COLO668 (cell line): ENCODE data around the gene PASK.

Experiments
- DNase-seq: peaks from one replicate; lab custom pipeline; 2025; ENCODE audit not compliant: unreplicated experiment; lab: John Stamatoyannopoulos, UW

PASK gene

GRCh38 chr2:241128266-241128665, 21.0 kb downstream of the PASK start:
- no peak for DNase-seq

GRCh38 chr2:241126771-241127202, 22.5 kb downstream of the PASK start:
- DNase-seq, result no peak

DNA sequence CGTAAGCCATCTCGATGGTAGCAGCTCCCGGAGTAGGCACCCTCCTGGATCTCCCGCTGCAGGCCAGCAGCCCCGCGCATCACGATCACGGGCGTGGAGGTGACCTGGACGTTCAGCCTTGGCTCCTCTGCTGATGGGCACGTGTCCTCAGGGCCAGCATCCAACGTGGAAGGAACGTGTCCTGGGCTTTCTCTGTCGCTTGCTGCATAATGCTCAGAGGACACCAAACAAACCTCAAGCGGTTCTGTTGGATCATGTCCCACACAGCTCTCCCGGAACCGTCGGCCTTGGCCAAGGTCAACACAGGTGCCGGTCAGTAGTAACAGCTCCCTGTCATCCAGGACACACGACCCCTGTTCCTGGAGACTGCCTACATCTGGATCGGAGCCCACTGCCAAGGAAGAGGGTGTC, 23.1 kb downstream of the PASK start:
- DNase-seq, result no peak

- no peak for DNase-seq
Measured at GRCh38 chr2:241125626-241126025, 23.6 kb downstream of the PASK start.

GRCh38 chr2:241123816-241124536, 25.3 kb downstream of the PASK start:
- no peak for DNase-seq

- no peak for DNase-seq
Measured at GRCh38 chr2:241122376-241123002, 26.8 kb downstream of the PASK start.

DNA sequence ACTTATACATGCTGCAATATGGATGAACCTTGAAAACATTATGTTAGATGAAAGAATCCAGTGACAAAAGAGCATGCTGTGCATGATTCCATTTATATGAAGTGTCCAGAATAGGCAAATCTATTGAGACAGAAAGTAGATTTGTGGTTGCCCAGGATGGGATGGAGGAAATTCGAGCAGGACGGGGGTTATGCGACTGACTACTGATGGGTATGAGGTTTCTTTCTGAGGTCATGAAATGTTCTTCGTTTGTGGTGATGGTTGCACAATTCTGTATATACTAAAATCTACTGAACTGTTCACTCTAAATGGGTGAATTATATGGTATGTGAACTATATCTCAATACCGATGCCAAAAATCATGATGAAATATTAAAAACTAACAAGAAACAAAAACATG, 28.3 kb downstream of the PASK start:
- no peak for DNase-seq

GRCh38 chr2:241120440-241120839, 28.8 kb downstream of the PASK start:
- DNase-seq, result no peak

GRCh38 chr2:241118737-241119505, 30.4 kb downstream of the PASK start:
- no peak for DNase-seq

- DNase-seq, result no peak
Measured at GRCh38 chr2:241116606-241117560, 32.4 kb downstream of the PASK start.

GRCh38 chr2:241115361-241115760, 33.9 kb downstream of the PASK start:
- DNase-seq, result no peak

DNA sequence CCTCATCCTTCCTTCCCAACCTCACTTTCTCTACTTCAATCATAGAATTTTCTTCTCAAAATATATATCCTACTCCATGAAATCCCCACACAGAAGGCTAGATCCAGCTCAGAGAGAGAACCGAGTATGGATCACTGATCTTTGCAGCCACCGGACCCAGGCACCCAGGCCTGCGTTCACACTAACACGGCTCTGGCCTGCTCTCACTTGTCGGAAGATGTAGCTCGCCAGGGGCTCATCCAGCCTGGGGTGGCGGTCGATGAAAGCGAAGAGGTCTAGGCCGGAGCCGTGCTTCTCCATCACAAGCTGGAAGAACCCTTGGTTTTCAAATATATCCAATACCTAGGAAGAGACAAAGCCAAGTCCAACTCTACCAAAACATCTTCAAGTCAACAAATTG, 34.4 kb downstream of the PASK start:
- no peak for DNase-seq

GRCh38 chr2:241112592-241112991, 36.7 kb downstream of the PASK start:
- DNase-seq, result no peak

DNA sequence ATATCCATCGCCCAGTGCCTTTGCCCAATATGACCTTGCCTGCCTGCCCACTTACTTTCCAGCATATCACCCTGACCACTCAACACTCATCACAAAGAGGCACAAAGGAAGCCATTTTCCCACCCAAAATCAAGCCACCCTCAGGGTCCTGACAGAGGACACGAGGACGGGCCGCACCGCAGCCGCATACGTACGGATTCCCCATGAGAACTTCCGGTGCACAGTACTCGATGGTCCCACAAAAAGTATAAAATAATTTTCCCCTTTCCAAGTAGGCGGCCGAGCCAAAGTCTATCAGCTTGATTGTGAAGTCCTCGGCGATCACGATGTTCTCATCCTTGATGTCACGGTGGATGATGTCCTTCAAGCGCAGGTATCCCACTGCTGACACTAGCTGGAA, 37.2 kb downstream of the PASK start:
- no peak for DNase-seq

DNA sequence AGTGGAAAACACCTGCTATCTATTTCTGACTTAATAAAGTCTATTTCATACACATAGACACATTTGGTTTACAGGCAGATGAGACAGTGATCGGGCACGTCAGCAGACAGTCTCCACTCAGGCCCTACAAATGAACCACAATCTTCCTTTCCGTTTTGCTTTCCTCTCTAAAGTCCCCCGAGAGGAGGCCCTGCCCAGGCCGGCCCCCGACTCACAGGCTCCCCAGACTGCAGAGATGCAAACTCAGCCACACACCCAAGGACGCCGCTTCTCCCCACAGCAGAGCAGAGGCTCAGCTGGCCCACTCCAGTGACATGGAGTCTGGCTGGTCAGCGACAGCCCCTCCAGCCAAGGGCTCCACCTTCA, 37.8 kb downstream of the PASK start:
- DNase-seq, result no peak

GRCh38 chr2:241110607-241111439, 38.4 kb downstream of the PASK start:
- DNase-seq, result no peak

DNA sequence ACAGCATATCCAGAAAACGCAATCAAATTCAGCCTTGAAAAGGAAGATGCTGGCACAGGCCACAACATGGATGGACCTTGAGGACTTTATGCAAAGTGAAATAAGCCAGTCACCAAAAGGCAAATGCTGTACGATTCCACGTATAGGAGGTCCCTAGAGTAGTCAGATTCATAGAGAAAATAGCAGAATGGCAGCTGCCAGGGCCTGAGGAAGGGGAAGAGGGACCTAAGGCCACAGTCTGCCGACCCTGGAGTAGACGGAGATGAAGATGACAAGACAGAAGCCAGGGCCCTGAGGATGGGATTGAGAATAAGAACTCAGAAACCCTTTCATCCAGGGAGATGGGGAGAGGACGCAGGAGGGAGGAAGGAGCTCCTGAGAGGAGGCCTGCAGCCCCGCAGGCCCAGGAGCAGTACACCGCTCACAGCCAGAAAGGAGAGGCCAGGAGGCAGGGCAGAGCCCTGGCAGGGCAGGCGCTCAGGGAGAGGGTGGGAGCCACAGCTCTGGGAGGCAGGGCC, 39.1 kb downstream of the PASK start:
- no peak for DNase-seq

DNA sequence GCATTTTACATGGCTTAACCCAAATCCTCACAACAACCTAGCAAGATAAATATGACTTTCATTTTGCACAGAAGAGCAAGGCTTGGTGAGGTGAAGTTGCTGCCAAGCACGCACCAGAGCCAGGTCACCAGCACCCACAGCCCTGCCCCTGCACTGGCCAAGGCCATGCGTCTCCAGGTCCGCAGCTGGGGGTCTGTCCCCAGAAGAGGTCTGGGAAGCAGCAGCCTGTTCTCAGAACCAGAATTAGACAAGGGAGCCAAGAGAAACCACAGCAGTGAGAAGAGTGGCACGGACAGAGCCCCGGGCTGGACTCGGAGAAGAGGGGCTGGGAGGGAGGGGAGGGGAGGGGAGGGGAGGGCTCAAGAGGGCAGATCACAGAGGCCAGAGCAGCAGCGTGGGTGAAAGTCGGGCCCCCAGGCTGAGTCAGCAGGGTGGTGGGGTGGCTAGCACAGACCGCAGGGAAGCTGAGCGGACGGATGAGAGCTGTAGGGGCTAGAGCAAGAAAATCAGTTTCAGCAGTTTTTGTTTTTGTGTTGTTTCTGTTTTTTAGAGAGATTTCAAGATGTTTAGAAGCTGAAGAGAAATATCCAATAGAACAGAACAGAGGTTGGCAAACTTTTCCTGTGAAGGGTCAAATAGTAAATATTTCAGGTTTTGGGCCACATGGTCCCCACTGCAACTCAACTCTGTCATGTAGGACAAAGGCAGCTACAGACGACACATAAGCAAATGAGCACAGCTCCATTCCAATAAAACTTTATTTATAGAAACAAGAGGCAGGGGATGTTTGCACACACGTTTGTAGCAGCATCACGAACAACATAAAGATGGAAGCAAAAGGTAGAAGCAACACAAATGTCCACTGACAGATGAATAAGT, 39.8 kb downstream of the PASK start:
- no peak for DNase-seq
